Upper lobe of left lung (tissue), 6 donors: ENCODE measurements around the gene LAD1. TPM values are rescaled to one million over a fixed set of nuclear protein-coding genes. Genes with fewer than 3 reads are reported as not detected.

ENCODE experiments used
- ATAC-seq, 2 donors: fragments of 200-7000 bp; cut with Tn5 transposase; one replicate each; pipeline ENCODE4 v1.9.1; 2022; ENCODE audit warnings: mild to moderate bottlenecking in 2 of 2, moderate library complexity in 2 of 2; ENCODE audit not compliant: low FRiP score in 2 of 2
- DNase-seq, 2 donors: peaks; one replicate each; pipeline ENCODE4 v3.0.0-alpha.2; 2019 to 2020
- H3K27ac ChIP-seq, 4 donors: fragments of 200-600 bp; sonication (generic); one replicate each; pipeline ENCODE4 v1.5.1; 2016 to 2019
- H3K27me3 ChIP-seq, 4 donors: fragments of 200-600 bp; sonication (generic); one replicate each; pipeline ENCODE4 v1.5.1; 2017 to 2019
- H3K36me3 ChIP-seq, 4 donors: fragments of 200-600 bp; sonication (generic); one replicate each; pipeline ENCODE4 v1.5.1; 2016 to 2019
- H3K4me1 ChIP-seq, 4 donors: fragments of 200-600 bp; sonication (generic); one replicate each; pipeline ENCODE4 v1.5.1; 2018 to 2019
- H3K4me3 ChIP-seq, 4 donors: fragments of 200-600 bp; sonication (generic); one replicate each; pipeline ENCODE4 v1.5.1; 2017 to 2019; ENCODE audit warnings: mild to moderate bottlenecking in 2 of 4, moderate library complexity in 1 of 4
- H3K9me3 ChIP-seq, 4 donors: fragments of 200-600 bp; sonication (generic); one replicate each; pipeline ENCODE4 v1.5.1; 2018 to 2019
- EP300 ChIP-seq, 4 donors: sonication (generic); formaldehyde crosslinking; IDR thresholded peaks; one replicate each; pipeline ENCODE4 v1.5.1; 2017; ENCODE audit warnings: antibody characterized with exemption in 4 of 4, control low read depth in 2 of 4
- POLR2A ChIP-seq, 4 donors: fragments of 450-650 bp; IDR thresholded peaks; one replicate each; pipeline ENCODE4 v1.5.1; 2016 to 2017; ENCODE audit warnings: antibody characterized with exemption in 4 of 4, mild to moderate bottlenecking in 2 of 4
- POLR2AphosphoS5 ChIP-seq, 2 donors: sonication (generic); formaldehyde crosslinking; IDR thresholded peaks; one replicate each; pipeline ENCODE4 v1.5.1; 2017; ENCODE audit warnings: antibody characterized with exemption in 2 of 2
- WGBS, 2 donors: methylation state at CpG; one replicate each; pipeline ENCODE4 v1.1.5; 2017 to 2018; 5-methylcytosine and 5-hydroxymethylcytosine counted together
- total RNA-seq, 6 donors: library from RNA; depleted of rRNA in 4 of 6; stranded (reverse); fragments of >200 nt in 4 of 6; gene quantifications; one replicate each; pipeline versions ENCODE4 v1.1.0 to v1.2.1, GENCODE V29; 2016 to 2021
- TF ChIP-seq, protein P1 (sequence below), 6 experiments: fragments of 450-650 bp in 4 of 6; fragments of 200-600 bp in 2 of 6; sonication (generic) in 2 of 6; IDR thresholded peaks; one replicate each; pipeline ENCODE4 v1.5.1; 2016 to 2019; ENCODE audit warnings: antibody characterized with exemption in 6 of 6
- donor health status: DM: no; HTN: no; CAD: no; lungs with moderate emphysema.
- donor health status: DM: no; HTN: yes; CAD: no; lungs with severe emphysema.

LAD1 gene
- total RNA-seq, 6 donors from 2014 or later, result 12.6 to 48.1 (median 39.1) TPM

- WGBS, 2 donors, result 68 to 75% methylated on average over 7 to 8 of the region's 8 CpGs
- Histone ChIP-seq H3K36me3 (no peaks in the 10 kb centered on the region), H3K9me3 (no peaks in the 10 kb centered on the region), H3K27me3 (no peaks in the 10 kb centered on the region), H3K4me3 (no peak overlapping the region), H3K27ac (no peak overlapping the region), H3K4me1 (peaks cover 0 to 24% (median 4%) of the 10 kb centered on the region in 4 donors)
- TF ChIP-seq, protein P1, sequence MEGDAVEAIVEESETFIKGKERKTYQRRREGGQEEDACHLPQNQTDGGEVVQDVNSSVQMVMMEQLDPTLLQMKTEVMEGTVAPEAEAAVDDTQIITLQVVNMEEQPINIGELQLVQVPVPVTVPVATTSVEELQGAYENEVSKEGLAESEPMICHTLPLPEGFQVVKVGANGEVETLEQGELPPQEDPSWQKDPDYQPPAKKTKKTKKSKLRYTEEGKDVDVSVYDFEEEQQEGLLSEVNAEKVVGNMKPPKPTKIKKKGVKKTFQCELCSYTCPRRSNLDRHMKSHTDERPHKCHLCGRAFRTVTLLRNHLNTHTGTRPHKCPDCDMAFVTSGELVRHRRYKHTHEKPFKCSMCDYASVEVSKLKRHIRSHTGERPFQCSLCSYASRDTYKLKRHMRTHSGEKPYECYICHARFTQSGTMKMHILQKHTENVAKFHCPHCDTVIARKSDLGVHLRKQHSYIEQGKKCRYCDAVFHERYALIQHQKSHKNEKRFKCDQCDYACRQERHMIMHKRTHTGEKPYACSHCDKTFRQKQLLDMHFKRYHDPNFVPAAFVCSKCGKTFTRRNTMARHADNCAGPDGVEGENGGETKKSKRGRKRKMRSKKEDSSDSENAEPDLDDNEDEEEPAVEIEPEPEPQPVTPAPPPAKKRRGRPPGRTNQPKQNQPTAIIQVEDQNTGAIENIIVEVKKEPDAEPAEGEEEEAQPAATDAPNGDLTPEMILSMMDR (IDR thresholded peaks at IDR 0.05), result no peak
- TF ChIP-seq EP300 (IDR thresholded peaks at IDR 0.05), result no peak
- no peak for TF ChIP-seq POLR2AphosphoS5 (IDR thresholded peaks at IDR 0.05)
- TF ChIP-seq POLR2A (IDR thresholded peaks at IDR 0.05), result no peak
- ATAC-seq (no peak), DNase-seq (no peak)
These were observed 7.8 kb upstream of the LAD1 start for GRCh38 chr1:201406831-201407406.

GRCh38 chr1:201405484-201405831, 6.3 kb upstream of the LAD1 start:
- DNase-seq, result peak; percentile 78 to 80

DNA sequence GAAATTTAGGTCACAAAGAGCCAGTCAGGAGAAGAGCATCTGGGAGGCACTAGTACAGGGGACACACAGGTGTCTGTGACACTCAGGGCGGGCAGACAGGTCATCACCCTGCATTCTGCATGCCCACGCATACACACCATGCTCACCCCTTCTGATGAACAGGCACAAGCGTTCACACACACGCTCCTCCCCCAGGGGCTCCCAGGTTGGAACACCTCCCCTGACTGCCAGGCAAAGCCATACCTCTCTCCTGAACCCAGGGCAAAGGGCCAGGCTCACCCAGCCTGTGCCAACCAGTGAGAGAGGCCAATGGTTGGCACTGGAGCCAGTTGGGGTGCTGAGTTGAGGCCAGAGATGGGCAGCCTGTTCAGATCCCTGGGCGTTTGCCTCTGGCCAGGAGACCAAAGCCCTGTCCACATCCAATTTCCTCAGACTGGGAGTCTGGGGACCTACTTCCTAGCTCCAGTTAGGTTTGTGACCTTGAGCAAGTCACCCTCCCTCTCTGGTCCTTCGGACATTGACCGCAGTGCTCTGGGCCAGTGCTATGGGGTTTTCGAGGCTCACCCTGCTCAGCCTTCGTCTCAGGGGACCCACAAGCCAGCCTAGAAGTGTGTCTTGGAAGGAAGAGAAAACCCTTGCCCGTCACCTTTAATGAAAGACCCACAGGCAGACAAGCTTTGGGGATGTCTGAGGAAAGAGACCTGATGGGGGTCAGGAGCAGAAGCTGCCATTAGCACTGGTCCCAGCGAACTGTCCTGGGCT, 5.8 kb upstream of the LAD1 start:
- H3K9me3 ChIP-seq, result no peaks in the 10 kb centered on the region
- peaks cover 0 to 2% (median 0%) of the 10 kb centered on the region in 4 donors for H3K27me3 ChIP-seq
- ATAC-seq (no peak), DNase-seq (no peak)
- no peak for TF ChIP-seq EP300 (IDR thresholded peaks at IDR 0.05)
- TF ChIP-seq POLR2AphosphoS5 (IDR thresholded peaks at IDR 0.05), result no peak
- TF ChIP-seq, protein P1 (IDR thresholded peaks at IDR 0.05), result no peak
- TF ChIP-seq POLR2A (IDR thresholded peaks at IDR 0.05), result no peak
- H3K27ac ChIP-seq, result no peak overlapping the region
- H3K36me3 ChIP-seq, result no peaks in the 10 kb centered on the region
- H3K4me1 ChIP-seq, result peaks cover 0 to 39% (median 7%) of the 10 kb centered on the region in 4 donors
- H3K4me3 ChIP-seq, result no peak overlapping the region
- WGBS, 2 donors, result 82 to 92% methylated on average over 9 to 10 of the region's 11 CpGs

More at GRCh38 chr1:201405484-201405831, 6.3 kb upstream of the LAD1 start:
- peaks cover 0 to 33% (median 6%) of the 10 kb centered on the region in 4 donors for H3K4me1 ChIP-seq
- no peaks in the 10 kb centered on the region for H3K27me3 ChIP-seq
- WGBS, 2 donors, result 57 to 74% methylated on average over 9 to 10 of the region's 10 CpGs
- no peak overlapping the region for H3K4me3 ChIP-seq
- H3K27ac ChIP-seq, result no peak overlapping the region
- no peaks in the 10 kb centered on the region for H3K9me3 ChIP-seq
- H3K36me3 ChIP-seq, result no peaks in the 10 kb centered on the region
- peak; percentile 25 to 68 for ATAC-seq
- TF ChIP-seq POLR2AphosphoS5 (IDR thresholded peaks at IDR 0.05) (peak in 1 of 2 donors; percentile 33), EP300 (IDR thresholded peaks at IDR 0.05) (peak in 1 of 4 donors; percentile 38), POLR2A (IDR thresholded peaks at IDR 0.05) (no peak)

- Histone ChIP-seq H3K4me1 (peaks cover 4 to 47% (median 14%) of the 10 kb centered on the region in 4 donors), H3K27ac (no peak overlapping the region), H3K4me3 (no peak overlapping the region), H3K9me3 (no peaks in the 10 kb centered on the region), H3K27me3 (peaks cover 0 to 11% (median 5%) of the 10 kb centered on the region in 4 donors), H3K36me3 (no peaks in the 10 kb centered on the region)
- 25 to 52% methylated on average over 7 of the region's 7 CpGs for WGBS, 2 donors
- ATAC-seq (no peak), DNase-seq (no peak)
- TF ChIP-seq POLR2AphosphoS5 (IDR thresholded peaks at IDR 0.05), result no peak
- TF ChIP-seq, protein P1 (IDR thresholded peaks at IDR 0.05), result no peak
- no peak for TF ChIP-seq POLR2A (IDR thresholded peaks at IDR 0.05)
- TF ChIP-seq EP300 (IDR thresholded peaks at IDR 0.05), result no peak
These were observed 4.9 kb upstream of the LAD1 start for GRCh38 chr1:201404055-201404454.

DNA sequence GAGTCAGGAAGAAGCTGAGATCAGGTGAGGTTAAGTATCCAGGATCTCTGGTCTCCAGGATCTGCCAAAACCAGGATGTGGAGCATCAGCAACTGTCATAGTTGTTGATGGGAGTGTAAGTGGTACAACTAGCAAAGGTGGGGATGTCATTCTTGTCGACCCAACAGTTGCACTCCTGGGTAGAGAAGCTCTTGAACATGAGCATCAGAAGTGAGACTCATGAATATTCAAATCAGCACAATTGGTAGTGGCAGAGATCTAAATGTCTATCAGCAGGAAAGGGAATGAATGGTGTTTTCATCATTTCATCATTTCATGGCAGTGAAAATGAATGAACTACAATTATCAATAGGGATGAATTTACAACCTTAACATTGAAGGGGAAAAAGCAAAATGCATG, 4.2 kb upstream of the LAD1 start:
- 38 to 56% methylated on average over 1 of the region's 1 CpG for WGBS, 2 donors
- no peak for ATAC-seq

More for the DNA sequence above, 4.2 kb upstream of the LAD1 start:
- Histone ChIP-seq H3K9me3 (no peaks in the 10 kb centered on the region), H3K27ac (no peak overlapping the region), H3K36me3 (no peaks in the 10 kb centered on the region), H3K4me1 (peaks cover 4 to 50% (median 16%) of the 10 kb centered on the region in 4 donors), H3K4me3 (no peak overlapping the region), H3K27me3 (peaks cover 0 to 16% (median 6%) of the 10 kb centered on the region in 4 donors)
- TF ChIP-seq POLR2AphosphoS5 (IDR thresholded peaks at IDR 0.05), result no peak
- TF ChIP-seq, protein P1 (IDR thresholded peaks at IDR 0.05), result no peak
- TF ChIP-seq EP300 (IDR thresholded peaks at IDR 0.05), result no peak
- no peak for TF ChIP-seq POLR2A (IDR thresholded peaks at IDR 0.05)
- no peak for DNase-seq
